SK-MEL-5 (cell line): ENCODE measurements around the gene ZC3H13. TPM values are rescaled to one million over a fixed set of nuclear protein-coding genes. Genes with fewer than 3 reads are reported as not detected.

Source experiments
- DNase-seq: peaks from one replicate; pipeline ENCODE4 v3.0.0-alpha.2; 2016; ENCODE audit warnings: low read depth, low spot score
- in situ Hi-C: cut with HindIII; loops from 2 replicates; pipeline ENCODE4 v1.10.0; 2016; ENCODE audit warnings: low sequenced_read_pairs, high pct_unique_total_duplicates, low pct_unique_long_range_greater_than_20kb
- total RNA-seq: library from RNA; depleted of rRNA; stranded (reverse); fragments of >200 nt; shearing (Covaris generic); gene quantifications from 2 replicates; pipeline ENCODE4 v1.2.3, GENCODE V29; 2014

Gene ZC3H13
- total RNA-seq, 1 experiment from 2014 or later, result 94.7 TPM

DNA sequence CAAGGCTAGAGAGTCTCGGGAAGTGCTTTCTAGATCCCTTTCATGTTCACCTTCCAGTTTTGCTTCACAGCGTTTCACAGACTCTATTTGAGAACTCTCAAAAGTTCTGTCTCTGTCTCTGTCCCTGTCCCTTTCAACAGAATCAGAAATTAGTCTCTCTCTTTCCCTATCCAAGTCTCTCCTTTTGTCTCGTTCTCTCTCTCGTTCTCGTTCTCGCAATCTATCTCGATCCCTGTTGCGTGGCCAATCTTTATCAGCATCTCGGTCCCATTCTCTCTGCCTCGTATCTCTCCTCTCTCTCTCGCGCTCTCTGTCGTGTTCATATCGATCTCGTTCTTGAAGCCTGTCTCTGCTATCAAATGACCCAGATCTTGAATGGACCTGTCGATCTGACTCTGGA, 85.0 kb downstream of the ZC3H13 start:
- no peak for DNase-seq
- in situ Hi-C loops, result no loop called here

- no peak for DNase-seq
- in situ Hi-C loops, result no loop called here
Observed at GRCh38 chr13:45966715-45967114, 85.8 kb downstream of the ZC3H13 start.

DNA sequence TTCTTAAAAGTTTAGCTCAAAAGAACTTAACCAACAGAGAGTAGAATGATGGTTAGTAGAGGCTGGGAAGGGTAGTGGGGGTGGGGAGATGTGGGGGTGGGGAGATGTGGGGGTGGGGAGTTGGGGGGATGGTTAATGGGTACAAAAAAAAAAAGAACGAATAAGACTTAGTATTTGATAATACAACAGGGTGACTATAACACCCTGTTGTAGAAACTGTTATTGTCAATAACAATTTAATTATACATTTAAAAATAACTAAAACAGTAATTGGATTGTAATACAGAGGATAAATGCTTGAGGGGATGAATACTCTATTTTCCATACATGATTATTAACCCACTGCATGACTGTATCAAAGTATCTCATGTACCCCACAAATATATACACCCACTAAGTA, 91.1 kb downstream of the ZC3H13 start:
- in situ Hi-C loops, result no loop called here
- no peak for DNase-seq

- in situ Hi-C loops, result no loop called here
- no peak for DNase-seq
Observed at GRCh38 chr13:45954836-45955800, 97.4 kb downstream of the ZC3H13 start.

DNA sequence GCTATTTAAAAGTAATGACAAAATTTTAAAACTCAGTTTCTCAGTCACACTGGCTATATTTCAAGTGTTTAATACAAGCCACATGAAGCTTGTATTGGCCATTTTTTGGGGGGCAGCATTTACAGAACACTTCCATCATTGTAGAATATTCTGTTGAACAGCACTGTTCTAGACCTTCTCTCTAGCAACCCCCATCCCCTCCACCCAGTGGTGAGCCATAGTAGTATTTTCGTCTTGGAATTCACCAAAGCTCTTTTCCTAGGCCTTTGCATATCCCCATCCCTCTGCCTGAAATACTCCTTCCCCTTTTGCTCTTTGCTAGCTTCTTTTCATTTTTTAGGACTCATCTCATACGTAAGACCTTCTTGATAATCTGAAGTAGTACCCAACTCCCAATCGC, 99.5 kb downstream of the ZC3H13 start:
- peak; percentile 28 for DNase-seq
- in situ Hi-C loops, result no loop called here

- in situ Hi-C loops, result no loop called here
Observed at GRCh38 chr13:45951724-45952123, 100.8 kb downstream of the ZC3H13 start.

GRCh38 chr13:45951166-45951565, 101.4 kb downstream of the ZC3H13 start:
- DNase-seq, result no peak
- in situ Hi-C loops, result no loop called here

More at GRCh38 chr13:45951724-45952123, 100.8 kb downstream of the ZC3H13 start:
- no peak for DNase-seq

DNA sequence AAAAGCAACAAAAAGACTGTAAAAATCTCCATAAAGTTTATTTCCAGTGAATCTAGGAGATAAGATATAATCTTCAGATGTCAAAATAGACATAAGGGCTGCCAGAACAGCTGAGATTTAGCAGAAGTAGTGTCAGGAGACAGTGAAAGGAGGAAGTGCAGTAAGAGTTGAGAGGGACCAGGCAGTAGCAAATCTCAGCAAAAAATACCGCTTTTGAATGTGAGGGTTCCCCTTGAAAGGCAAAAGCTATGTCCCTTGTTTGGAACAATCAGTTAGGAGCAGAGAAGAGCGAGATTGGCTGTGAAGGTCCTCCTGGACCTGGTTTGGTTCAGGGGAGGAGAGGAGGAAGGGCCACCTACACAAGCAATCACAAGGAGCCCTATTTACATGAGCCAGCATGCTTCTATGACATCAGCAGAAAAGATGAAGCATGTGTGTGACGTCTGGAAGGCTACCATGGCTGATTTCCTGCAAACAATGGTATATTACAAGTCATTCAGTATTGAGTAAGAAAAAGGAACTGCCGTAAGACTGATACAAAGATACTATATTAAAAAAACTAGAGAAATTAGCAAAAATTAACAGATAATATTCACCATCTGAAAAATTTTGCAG, 102.1 kb downstream of the ZC3H13 start:
- DNase-seq, result peak; percentile 57
- in situ Hi-C loops, result no loop called here

GRCh38 chr13:45949161-45949560, 103.4 kb downstream of the ZC3H13 start:
- no peak for DNase-seq
- in situ Hi-C loops, result no loop called here

DNA sequence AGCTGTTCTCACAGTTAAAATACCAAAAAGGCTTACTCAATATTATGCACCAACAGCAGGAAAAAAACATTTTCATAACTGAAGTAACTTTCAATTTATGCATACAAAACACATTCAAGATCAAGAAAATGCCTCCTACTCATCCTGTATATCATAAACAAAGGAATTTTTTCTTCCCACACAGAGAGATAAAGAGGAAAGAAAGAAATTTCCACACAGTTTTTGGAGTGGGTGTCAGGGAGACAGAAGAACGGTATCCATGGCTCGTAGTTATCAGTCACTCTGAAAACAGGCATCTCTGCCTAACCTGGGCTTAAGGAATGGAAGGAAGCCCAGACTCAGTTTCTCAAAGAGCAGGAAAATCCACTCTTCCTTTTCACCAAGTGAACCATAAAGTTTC, 108.6 kb downstream of the ZC3H13 start:
- in situ Hi-C loops, result no loop called here
- DNase-seq, result no peak

DNA sequence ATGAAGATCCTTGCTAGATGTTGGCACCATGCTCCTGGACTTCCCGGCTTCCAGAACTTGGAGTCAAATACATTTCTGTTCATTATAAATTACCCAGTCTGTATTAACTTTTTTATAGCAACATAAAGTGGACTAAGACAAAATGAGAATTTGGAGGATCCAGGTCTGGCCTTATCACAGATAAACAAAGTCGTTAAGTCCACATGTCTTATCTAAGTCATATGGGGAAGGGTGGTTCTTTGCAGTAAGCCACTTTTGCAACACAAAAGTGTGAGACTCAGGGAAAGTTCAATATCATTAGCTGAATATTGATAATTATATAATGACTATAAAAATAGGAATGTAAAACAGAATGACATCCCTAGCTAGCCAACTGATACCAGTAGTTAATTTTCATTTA, 109.4 kb downstream of the ZC3H13 start:
- in situ Hi-C loops, result no loop called here
- no peak for DNase-seq

- peak; percentile 8 for DNase-seq
- in situ Hi-C loops, result no loop called here
Observed at GRCh38 chr13:45941261-45941660, 111.3 kb downstream of the ZC3H13 start.

GRCh38 chr13:45940061-45940460, 112.5 kb downstream of the ZC3H13 start:
- no peak for DNase-seq
- in situ Hi-C loops, result no loop called here

DNA sequence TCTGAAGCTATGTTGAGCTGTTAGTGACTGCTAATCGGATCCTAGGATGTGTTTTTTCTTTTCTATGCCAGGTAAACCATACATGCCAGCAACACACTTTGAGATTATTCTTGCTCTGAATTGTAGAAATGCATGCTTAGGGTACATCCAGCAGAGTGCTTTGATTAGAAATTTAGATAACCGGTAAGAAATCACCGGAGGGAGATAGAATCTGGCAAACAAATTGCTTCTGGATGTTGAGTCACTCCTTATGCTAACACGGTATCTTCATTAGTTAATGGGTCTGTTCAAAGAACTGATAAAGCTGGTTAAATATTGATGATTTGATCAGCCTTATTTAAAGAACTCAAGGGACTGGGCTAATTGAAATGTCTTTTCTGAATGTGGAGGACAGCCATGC, 115.9 kb downstream of the ZC3H13 start:
- in situ Hi-C loops, result no loop called here
- DNase-seq, result no peak

DNA sequence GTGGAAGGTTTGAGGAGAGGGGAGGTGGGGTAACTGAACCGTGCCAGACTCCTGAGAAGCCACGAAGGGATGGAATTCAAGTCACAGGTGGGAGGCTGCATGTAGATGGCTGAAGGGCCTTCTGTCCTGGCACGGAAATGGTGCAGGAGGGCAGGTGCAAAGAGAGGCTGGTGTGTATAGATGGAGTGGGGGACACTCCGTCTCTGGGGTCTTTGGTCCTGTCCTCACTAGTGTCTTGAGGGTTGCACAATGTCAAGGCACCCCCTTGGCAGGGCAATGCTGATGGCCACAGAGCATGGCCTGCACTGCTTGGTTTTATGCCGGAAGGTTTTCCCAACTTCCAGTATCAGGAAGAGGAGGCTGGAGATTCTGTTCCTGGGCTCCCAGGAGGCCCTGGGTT, 118.3 kb downstream of the ZC3H13 start:
- in situ Hi-C loops, result no loop called here
- no peak for DNase-seq

DNA sequence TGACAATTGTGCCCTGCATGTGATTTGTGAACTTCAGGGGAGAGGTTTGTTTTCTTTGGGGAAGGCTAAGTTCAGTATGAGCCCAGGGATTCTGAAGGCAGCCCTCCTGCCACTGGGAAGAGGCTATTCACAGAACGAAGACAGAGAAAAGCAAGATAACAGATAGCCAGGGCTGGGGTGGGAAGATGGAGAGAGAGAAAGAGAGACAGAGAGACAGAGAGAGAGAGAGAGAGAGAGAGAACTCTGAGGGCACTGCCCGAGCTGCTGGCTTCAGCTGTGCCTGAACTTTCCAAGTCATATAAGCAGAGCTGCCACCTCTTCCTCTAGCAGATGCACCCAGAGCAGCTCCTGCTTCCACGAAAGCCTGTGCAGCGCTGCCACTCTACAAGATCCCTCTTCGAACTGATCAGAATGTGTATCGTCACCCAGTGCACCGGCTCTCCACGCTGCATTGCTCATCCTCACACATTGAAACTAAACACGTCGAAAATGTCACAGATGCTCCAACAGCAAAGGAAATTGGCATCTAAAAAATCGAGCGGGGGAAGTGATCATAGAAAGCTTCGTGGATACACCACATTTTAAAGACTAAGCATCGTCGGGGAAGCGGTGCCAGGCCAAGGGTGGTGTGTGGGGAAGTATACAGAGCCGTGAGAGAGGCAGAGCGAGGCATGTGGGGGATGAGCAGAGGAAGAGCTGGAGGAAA, 119.2 kb downstream of the ZC3H13 start:
- no peak for DNase-seq
- in situ Hi-C loops, result no loop called here

GRCh38 chr13:45932676-45933075, 119.9 kb downstream of the ZC3H13 start:
- in situ Hi-C loops, result no loop called here
- DNase-seq, result no peak

- no peak for DNase-seq
- in situ Hi-C loops, result no loop called here
Observed at GRCh38 chr13:45932172-45932571, 120.4 kb downstream of the ZC3H13 start.
